HK-2 (cell line): ENCODE results near the gene ANKRD65.
A peak's percentile ranks its signal among the peaks of the same experiment; 100 is the strongest.
"Not testable (repeated sequence)": the region's sequence is repeated elsewhere in the genome, so short reads cannot be mapped to it uniquely, and the experiment has no call there.

Experiments used
- DNase-seq: peaks from one replicate; pipeline ENCODE4 v3.0.0-alpha.2; 2018; ENCODE audit not compliant: unreplicated experiment

The ANKRD65 gene

DNA sequence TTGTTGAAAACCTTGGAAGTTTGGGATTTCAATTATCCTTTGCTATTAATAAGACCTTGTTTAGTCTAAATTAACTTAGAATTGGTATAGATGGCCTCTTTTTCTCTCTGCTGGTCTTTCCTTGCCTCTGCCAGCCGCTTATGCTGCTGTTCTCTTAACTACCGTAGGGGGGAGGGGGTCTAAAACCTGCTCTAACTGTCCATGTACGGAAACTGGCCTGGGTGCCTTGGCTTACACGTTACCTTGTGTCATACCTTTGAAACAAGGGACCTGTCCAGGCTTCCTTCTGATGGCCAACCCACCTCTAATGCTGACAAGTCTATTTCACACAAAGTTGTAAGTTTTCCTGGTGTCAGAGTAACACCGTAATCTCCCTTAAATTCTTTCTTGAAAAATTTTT lies 3.7 kb downstream of the ANKRD65 start:
- DNase-seq, result not testable (repeated sequence)

DNA sequence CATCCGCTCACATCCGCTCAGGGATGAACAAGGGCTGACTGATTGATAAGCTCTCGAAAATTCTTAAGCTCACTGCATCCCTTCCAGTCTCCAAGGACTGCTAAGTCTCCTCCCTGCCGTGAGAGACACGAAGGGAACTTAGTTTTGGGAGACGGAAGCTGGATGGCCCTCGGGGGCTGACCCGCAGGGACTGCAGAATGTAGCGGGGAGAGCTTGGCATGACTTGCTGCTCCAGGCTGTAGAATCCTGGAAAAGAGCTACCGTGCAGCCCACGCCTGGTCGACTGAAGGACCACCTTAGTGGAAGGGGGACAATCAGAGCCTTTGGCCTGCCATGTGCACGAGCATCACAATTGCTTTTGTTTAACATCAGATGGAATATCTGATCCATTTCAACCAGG lies 5.3 kb downstream of the ANKRD65 start:
- DNase-seq, result no peak

DNA sequence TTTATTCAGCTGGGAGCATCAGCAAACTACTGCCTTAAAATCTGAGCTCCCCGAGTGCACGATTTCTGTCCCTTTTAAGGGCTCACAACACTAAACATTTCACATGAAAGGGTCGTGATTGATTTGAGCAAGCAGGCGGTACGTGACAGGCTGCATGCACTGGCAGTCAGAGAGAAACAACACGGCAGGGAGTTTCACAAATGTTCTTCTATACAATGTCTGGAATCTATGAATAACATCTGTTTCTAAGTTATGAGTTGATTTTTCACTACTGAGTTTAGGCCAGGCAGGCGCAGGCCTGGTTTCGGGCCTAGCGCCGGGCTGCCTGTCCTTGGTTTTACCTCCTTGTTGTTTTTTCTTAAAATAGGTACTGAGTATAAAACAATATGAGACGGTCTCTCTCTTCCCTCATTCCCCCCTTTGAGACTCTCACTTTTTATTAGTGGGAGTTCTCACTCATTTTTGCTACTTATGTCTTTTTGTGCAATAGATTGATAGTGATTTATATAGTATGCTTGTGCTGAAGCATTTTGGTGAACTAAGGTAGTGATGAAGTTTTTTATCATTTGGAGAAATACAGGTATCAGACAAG lies 8.7 kb downstream of the ANKRD65 start:
- DNase-seq, result not testable (repeated sequence)

DNA sequence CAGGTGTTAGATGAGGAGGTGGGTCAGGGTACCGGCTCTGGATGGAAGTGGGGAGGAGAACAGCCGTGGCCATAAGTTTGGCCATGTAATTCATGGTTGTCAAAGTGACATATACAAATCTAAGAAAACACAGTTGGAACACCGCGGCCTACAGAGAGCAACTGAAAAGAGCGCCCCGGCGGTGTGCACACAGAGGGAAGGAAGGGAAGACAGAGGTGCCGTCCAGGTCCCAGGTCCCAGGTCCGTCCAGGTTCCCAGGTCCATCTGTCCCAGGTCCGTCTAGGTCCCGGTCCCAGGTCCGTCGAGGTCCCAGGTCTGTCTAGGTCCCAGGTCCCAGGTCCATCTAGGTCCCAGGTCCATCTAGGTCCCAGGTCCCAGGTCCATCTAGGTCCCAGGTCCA lies 9.4 kb downstream of the ANKRD65 start:
- DNase-seq, result no peak

DNA sequence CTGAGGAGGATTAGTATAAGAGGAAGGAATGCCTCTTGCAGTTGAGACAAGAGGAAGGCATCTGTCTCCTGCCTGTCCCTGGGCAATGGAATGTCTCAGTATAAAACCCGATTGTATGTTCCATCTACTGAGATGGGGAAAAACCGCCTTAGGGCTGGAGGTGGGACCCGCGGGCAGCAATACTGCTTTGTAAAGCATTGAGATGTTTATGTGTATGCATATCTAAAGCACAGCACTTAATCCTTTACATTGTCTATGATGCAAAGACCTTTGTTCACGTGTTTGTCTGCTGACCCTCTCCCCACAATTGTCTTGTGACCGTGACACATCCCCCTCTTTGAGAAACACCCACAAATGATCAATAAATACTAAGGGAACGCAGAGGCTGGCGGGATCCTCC lies 10.8 kb downstream of the ANKRD65 start:
- DNase-seq, result not testable (repeated sequence)

DNA sequence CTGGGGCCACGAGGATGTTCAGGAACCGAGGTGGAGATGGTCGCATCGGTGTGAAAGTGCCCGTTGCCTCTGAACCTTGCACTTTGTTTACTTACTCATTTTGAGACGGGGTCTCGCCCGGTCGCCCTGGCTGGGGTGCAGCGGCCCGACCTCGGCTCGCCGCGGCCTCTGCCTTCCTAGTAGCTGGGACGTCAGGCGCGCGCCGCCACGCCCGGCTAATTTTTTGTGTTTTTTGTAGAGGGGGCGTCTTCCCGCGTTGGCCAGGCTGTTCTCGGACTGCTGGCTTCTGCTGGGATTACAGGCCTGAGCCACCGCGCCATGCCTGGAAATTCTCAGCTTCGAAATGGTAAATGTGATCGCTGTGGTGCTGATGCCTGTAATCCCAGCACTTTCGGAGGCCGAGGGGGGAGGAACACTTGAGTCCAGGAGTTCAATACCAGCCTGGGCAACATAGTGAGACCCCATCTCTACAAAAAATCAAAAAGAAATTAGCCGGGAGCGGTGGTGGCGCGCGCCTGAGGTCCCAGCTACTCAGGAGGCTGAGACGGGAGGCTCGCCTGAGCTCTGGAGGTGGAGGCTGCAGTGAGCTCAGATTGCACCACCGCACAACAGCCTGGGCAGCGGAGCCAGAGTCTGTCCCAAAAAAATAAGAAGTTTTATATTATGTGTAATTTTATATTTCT lies 13.3 kb downstream of the ANKRD65 start:
- peak; percentile 63 for DNase-seq

DNA sequence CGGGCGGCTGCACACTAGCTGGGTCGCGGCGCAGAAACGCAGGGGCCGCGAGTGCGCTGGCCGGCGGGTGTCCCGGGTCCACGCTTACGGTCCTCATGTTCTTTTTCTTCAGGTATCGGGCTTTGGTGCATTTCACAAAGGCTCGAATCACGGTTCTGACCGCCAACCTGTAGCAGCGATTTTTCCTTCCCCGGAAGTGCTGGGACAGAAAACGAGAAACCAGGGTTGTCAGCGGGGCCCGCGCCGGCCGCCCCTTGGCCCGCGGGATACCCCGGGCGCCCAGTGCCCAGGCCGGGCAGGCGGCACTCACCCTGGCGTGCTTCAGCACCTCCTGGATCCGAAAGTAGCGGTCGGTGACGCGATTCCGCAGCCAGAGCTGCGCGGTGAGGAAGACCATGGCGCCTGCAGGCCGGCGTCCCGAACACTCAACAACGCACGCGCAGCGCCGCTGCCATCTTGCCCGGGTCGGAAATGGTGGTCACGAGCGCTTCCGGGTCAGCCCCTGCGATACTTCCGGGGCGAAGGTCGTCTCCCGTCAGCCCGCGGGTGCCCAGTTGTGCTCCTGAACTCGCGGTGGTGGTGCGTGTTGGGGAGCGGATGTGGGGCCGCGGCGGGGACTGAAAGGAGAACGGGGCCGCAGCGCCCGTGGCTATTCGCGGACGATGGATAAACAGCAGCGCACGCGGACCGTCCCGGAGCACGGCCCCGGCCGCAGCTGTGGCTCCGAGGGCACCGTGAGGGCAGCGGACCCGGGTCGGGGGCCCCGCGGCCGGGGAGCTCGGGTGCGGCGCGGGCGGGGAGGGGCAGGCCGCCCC lies 14.0 kb downstream of the ANKRD65 start, which contains the start of gene MRPL20:
Gene MRPL20, minus strand, starts transcription at position 473 of the 815 bp plus-strand sequence. Its CDS starts 76 bp downstream, at position 397.
- peak; percentile 91 for DNase-seq

DNA sequence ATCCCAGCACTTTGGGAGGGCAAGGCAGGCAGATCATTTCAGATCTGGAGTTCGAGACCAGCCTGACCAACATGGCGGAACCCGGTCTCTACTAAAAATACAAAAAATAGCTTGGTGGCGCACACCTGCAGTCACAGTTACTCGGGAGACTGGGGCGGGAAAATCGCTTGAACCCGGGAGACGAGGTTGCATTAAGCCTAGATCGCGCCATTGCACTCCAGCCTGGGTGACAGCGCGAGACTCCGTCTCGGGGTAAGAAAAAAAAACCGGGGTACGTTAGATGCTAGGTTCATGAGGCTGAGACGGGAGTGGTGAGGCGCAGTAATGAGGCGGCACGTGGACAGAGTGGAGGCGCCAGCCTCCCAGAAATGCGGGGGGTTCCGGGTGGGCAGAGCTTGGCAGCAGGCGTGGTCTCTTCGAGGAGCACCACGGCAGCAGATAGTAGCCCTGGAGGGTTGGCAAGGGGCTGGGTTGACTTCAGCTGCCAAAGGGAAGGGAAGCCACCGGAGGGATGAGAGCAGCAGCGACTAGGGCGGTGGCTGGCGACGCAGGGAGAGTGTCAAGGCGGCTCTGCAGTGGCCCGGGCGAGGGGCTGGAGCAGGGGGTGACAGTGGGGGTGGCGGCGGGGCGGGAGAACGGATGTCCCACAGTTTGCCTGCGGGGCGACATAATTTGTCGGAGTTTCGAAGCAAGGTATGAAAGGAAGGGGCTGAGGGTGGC lies 14.8 kb downstream of the ANKRD65 start:
- no peak for DNase-seq

DNA sequence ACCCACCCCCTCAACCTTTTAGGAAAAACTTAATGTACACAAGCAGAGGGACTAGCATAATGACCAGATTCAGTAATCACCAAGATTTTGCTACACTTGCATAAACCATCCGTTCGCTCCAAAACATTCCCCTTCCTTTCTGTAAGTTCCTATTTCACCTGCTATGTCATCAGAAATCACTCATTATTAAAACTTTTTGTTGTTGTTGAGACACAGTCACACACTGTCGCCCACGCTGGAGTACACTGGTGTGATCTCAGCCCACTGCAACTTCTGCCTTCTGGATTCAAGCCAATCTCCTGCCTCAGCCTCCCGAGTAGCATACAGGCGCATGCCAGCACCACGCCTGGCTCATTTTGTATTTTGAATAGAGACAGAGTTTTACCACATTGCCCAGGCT lies 17.4 kb downstream of the ANKRD65 start:
- DNase-seq, result no peak

DNA sequence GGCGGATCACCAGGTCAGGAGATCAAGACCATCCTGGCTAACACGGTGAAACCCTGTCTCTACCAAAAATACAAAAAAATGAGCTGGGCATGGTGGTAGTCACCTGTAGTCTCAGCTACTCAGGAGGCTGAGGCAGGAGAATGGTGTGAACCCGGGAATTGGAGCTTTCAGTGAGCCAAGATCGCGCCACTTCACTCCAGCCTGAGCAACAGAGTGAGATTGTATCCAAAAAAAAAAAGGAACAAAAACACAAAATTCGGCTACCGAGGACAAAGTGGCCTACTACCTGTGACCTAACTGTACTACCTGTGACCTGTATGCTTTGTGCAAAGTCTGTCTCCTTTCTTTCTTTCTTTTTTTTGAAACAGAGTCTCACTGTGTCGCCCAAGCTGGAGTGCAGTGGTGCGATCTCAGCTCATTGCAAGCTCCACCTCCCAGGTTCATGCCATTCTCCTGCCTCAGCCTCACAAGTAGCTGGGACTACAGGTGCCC lies 18.1 kb downstream of the ANKRD65 start:
- not testable (repeated sequence) for DNase-seq

DNA sequence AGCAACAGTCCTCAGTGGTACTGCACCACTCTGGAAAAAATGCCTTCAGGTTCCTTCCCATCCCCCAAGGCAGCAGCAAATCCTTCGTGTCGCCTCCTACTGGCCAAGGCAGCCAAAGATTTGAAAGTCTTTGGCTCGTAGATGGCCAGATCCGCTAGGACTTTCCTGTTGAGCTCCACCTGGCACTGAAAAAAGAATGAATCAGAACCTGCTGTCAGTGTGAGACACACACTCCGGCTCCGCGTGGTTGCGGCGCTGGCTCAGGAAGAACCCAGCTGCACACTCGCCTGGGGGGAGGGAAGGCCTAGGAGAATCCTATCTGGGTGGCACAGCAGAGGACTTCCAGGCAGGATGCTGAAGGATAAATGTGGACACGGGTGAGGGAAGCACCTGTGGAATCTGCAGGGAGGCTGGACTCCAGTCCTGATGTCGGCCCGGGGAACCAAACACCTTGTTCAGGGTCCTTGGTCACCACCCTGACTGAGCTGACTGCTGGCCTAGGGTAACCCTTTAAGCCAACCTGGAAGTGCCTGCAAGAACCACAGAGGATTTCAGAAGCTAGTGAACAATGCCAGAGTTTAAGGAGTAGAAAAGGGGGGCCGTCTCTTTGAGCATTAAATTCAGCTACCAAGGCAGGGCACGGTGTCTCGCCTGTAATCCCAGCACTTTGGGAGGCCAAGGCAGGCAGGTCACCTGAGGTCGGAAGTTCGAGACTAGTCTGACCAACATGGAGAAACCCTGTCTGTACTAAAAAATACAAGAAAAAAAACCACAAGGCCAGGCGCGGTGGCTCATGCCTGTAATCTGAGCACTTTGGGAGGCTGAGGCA lies 18.8 kb downstream of the ANKRD65 start:
- peak; percentile 46 for DNase-seq

DNA sequence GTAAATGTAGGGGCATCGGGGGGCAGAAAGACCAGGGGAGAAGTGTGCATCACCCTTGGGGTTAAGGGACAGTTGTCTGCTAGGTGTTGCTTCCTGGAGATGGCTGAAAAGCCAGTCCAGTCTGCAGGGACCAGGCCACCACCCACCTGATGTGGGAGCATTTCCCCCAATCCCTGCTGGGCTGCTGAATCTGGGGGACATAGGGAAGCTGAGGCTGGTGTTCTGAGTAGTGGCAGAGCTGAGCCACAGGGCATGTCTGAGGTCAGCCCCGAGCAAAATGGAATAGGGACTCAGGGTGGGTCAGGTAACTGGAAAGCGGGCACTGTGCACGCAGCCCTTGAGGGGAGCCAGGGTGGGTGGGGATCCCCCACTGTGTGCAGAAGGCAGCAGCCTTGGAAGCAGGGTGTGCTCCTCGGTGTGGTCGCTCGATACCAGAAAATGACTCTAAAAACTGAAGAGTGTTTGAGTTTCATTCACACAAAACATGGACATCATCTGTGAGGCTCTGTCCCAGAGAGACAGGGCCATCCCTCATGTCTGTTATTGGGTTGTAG lies 19.5 kb downstream of the ANKRD65 start:
- DNase-seq, result no peak

DNA sequence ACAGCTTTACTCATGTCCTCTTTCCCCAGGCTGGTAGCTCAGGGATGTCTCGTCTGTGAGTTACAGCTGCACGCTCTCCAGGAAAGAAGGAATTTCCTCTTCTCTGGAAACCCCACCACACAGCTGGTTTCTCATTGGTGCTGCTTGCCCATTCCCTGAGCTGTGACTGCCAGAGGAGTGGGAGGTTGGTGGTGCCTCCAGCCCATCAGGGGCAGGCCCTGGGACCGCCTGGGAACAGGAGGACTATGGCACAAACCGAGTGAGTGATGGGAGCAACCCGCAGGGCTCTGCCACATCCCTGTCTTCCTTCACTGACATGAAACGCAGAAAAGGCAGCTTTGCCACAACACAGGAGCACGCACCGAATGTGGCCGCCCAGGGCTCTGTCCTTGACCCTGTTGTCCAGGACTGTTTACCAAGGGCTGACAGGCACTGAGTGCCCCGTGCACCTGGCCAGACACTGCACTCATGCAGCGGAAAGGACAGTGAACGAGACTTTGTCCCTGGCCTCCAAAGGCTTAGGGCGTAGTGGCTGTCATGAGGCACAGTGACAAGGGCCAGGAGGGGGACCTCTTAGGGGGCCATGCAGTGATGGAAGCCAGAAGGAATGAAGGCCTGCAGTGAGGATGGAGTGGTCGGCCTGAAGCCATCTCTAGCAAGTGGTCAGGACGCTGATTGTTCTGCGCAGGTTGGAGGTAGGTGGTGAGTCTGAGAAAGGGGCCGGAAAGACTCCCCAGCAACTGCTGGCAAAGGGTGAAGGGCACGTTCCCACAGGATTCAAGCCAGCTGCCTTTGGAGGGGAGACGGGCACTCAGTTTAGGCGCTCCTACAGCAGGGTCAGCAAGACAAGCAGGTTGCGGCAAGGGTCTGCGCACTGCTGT lies 20.3 kb downstream of the ANKRD65 start:
- no peak for DNase-seq

DNA sequence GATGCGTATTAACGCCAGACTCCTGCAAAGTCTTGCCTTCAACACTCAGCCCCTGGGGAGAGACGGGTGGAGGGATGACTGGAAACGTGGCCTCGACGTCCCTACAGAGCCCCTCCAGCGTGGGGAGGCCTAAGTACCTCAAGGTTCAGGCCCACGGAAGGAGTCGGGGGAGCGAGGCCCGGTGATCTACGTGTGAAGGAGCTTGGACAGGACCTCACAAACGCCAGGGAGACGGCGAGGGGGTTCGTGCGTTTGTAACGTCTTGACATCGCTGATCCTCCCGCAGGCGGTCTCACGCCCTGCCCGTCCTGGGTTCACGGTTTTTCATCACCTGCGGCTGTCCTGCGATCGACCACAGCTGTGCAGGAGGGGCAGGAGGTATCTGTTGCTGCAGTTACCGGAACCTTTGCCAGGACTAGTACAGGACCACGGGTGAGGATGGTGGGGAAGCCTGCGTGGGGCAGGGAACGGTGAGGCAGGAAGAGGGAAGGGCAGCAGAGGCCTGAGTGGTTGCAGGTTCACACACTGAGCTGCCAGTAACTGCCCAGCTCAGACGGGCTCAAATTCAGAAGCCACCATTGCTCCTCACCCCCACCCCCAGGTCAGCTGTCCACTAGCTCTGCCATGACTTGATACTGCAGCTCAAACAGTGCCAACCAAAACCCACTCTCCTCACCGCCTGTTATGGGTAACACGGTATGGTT lies 21.1 kb downstream of the ANKRD65 start:
- peak; percentile 44 for DNase-seq

DNA sequence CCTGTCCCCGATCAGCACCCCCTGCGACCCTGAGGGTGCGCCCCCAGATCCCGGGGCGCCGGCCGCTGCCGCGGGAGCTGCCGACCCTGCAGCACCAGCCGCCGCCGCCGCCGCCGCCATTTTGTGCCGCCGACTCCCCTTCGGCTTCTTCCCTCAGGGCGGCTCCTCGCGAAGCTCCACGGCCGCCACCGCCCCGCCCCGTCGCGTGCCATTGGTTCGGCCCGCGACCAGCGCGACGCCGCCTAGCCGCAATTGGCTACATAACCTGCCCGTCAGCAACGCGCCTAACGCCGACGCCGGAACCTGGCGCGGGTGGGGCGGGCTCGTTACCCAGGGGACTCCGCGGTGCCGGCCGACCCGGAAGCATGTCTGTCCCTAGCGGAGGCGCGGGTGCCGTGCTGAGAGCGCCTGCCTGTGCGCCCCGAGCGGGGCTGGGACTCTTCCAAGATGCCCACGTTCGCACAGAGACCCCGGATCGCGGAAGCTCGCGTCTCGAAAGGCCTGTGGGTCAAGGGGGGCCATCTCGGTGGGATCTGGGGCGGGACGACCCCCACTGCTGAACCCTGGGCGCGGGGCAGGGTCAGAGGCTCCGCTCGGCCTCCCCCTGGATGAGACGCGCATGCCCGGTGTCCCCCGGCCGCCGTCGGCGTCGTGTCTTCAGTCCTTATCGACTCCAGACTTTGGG lies 21.7 kb downstream of the ANKRD65 start, which contains the start of gene CCNL2:
Gene CCNL2, minus strand, starts transcription at position 149 of the 685 bp plus-strand sequence. Its CDS starts 29 bp downstream, at position 120.
- peak; percentile 99 for DNase-seq

DNA sequence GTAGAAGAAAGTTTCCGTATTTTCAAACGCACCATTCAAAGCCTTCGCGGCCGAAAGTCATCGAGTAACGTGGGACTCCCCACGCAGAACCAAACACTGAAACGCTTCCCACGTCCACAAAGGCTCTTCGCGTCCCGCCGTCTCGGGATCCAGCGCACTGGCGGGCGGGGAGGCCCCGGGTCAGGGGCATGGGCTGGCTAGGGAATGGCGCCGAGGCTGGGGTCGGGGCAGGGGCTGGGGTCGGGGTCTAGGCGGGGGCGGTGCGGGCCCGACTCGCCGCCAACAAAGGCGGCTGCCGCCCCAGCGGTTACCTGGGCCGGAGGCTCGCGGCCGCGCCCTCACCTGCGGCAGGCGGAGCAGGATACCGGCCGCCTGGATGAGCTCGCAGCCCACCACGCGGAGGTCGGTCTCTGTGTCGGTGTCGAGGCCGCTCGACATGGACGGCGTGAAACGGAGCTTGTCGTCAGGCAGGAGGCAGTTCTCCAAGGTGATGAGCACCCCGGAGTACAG lies 22.3 kb downstream of the ANKRD65 start:
- no peak for DNase-seq

DNA sequence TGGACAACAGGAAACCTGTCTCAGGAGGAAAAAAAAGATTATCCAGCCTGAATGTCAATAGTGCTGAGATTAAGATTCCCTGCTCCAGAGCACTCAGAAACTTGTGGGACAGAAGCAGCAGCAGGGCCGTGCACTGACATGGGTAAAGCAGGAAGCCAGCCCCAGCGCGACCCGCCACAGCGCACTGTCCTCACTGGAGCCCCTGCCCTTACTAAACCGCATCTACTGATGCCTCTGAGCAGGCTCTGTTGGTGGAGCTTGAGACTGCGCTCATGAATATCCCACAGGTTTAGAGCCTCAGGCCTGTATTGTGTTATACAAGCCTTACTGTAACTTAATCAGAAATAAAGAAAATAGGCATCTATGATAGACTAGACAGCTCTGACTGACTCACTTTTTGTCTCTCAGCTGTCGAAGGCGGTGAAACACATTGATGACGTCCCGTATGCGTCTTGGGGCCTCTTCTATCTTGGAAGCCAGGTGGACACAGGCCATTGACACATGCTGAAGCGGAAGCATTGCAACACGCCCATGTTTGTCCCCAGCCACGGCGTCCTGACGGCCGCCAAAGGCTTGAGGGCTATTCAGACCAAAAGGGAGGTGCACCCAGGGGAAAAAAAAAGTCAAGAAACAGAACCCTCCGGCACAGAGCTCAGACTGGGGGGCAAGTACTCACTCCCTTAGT lies 23.1 kb downstream of the ANKRD65 start:
- no peak for DNase-seq
